Stimulated activated CD4-positive, alpha-beta T cell treated with anti-CD3 and anti-CD28 coated beads, Interleukin-4, amount 100 ng/mL, for 4 hours (primary cell): ENCODE data around the gene SYCP2L.
"Not testable (repeated sequence)": the region's sequence is repeated elsewhere in the genome, so short reads cannot be mapped to it uniquely, and the experiment has no call there.

ENCODE experiments used
- DNase-seq, 2 experiments: peaks; one replicate each; pipeline ENCODE4 v3.0.0-alpha.2; 2020

The SYCP2L gene

GRCh38 chr6:10961837-10962236, 75.0 kb downstream of the SYCP2L start:
- no peak for DNase-seq

GRCh38 chr6:10962673-10963072, 75.8 kb downstream of the SYCP2L start:
- DNase-seq: no peak

DNA sequence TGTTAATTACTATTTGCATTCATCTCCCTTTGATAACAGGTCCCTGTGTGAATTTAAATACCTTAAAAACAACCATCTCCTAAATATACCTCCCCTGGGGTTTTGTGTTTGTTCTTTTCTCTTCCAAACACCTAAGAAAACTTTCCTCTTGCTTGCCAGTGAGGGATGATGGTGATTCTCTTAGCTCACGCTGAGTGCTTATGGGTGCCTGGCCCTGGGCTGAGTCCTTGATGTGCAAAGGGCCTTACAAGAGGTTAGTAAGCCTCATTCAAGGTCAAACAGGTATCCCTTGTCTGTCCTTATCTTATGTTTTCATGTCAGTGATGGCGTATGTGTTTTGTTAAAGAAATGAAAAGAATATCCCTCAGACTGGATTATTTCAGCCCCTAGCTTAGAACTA, 76.3 kb downstream of the SYCP2L start:
- DNase-seq: no peak

GRCh38 chr6:10964684-10965083, 77.8 kb downstream of the SYCP2L start:
- no peak for DNase-seq

- DNase-seq: no peak
Measured at GRCh38 chr6:10968776-10969175, 81.9 kb downstream of the SYCP2L start.

GRCh38 chr6:10970731-10971130, 83.9 kb downstream of the SYCP2L start:
- no peak for DNase-seq

GRCh38 chr6:10972196-10972595, 85.3 kb downstream of the SYCP2L start:
- no peak for DNase-seq

GRCh38 chr6:10976571-10976970, 89.7 kb downstream of the SYCP2L start:
- no peak for DNase-seq

DNA sequence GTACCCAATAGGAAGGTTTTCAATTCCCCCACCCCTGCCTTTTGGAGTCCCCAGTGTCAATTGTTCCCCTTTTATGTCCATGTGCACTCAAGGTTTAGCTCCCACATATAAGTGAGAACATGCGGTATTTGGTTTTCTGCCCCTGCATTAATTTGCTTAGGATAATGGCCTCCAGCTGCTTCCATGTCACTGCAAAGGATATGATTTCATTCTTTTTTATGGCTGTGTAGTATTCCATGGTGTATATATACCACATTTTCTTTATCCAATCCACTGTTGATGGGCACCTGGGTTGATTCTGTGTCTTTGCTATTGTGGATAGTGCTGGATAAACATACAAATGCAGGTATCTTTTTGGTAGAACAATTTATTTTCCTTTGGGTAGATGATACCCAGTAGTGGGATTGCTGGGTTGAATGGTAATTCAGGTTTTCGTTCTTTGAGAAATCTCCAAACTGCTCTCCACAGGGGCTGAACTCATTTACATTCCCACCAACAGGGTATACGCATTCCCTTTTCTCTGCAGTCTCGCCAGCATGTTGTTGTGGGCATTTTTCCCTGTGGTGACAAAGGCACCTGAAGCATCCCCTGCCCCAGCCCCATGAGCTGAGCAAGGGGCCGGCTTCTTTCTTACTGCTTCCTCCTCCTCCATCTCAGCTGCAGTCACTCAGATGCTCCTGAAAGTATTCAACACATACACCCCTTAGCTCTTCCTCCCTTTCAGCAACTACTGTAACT, 90.5 kb downstream of the SYCP2L start:
- no peak for DNase-seq

DNA sequence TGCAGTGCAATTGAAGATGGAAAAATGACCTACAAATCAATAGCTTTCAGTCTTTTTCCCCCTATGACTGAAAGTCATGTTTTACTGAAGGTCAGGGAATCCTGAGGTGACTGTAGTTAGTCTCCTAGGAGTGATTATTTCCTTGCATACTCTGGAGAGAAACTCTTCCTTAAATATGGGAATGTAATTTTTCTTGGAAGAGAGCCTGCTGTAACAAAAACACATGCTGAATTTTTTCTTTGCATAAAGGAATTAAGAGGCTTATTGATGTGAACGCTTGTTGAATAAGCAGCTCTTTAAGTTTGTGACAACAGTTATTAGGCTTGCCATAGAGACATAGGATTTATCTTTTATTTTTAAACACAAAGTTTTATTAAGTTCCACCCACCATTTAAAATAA, 92.8 kb downstream of the SYCP2L start:
- no peak for DNase-seq

DNA sequence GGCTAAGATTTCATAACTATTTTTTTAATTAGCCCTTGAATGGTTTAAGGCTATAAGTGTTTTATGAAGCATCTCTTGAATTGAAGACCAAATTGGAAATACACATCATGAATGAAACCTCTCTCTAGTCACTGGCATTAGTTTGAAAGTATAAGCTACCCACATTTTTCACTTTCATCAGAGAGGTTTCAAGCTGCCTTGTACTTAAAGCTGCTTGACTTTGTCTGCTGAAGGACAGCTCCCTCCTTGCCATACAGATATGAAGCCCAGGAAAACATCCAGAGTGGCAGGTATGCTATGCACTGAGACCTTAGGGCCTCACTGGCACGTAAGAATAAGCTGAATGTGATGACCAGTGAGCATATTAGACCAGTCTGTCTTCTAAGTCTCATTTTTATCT, 94.6 kb downstream of the SYCP2L start:
- DNase-seq: no peak

DNA sequence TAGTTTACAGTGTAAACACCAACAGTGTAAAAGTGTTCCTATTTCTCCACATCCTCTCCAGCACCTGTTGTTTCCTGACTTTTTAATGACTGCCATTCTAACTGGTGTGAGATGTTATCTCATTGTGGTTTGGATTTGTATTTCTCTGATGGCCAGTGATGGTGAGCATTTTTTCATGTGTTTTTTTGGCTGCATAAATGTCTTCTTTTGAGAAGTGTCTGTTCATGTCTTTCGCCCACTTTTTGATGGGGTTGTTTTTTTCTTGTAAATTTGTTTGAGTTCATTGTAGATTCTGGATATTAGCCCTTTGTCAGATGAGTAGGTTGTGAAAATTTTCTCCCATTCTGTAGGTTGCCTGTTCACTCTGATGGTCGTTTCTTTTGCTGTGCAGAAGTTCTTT, 98.1 kb downstream of the SYCP2L start:
- not testable (repeated sequence) for DNase-seq

DNA sequence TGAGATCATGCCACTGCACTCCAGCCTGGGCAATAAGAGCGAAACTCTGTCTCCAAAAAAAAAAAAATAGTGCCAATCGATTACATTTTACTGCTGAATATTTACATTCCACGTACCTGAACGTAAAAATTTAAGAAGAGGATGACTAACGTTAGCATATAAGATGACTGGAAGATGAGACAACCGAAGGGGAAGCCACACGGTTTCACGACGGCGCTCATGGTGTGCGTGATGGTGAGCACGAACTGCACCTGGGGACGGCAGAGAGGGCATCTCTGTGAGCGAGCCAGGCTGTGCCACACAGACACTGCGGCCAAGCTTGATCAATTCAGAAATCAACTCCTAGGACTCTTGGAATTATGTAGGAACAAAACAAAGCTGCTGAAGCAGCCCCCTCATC, 102.7 kb downstream of the SYCP2L start:
- DNase-seq: no peak

DNA sequence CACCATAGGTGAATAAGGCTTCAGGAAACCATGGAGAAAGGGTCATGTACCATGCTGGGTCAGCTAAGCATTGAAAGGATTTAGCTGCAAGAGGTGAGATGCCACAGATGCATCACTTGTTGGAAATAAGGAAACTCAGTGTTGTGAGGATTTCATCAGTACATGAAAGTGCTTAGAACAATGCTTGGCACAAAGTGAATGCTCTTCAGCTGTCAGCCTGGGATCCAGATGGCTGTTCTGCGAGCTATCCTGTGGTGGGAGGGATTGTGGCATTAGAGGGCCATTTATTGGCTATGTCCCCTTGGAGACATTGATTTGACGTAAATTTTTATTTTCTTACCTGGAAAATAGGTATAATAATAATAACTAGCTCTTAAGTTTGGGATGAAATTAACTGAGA, 104.3 kb downstream of the SYCP2L start:
- DNase-seq: no peak

GRCh38 chr6:10993896-10994295, 107.0 kb downstream of the SYCP2L start:
- no peak for DNase-seq

GRCh38 chr6:10995114-10995707, 108.4 kb downstream of the SYCP2L start:
- DNase-seq: no peak

DNA sequence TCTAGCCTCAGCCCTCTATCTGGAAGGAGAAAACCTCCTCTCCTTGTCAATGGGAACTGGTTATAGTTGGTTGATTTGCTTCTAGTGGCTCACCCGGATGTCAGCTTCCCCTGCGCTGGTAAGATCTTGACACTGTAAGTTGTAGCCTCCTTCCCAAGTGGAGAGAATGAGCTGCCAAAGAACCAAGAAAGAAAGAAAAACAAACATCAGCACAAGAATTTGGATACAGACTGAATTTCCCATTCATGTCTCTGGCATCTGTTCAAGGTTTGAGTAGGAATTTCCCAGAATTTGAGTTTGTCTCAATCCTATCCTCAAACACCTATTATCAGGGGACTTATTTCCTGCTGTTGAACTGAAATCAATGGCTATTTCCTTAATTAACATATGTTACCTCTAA, 113.1 kb downstream of the SYCP2L start:
- DNase-seq: no peak

DNA sequence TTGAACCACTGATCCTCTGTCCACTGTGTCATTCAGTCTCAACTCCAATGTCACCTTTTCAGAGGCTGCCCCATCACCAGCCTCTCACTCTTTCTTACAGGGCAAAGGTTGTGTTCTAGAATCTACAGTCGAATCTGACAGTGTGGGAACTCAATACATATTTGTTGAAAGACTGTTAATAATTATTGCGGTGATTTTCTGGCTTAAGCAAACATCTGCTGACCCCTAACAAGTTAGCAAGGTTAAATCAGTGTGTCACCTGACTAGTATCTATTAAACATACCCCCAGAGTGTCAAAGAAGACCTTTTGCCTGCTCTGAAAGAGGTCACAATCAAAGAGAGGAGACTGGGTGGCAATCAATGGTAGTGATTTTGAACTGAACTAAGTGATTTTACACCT, 115.3 kb downstream of the SYCP2L start:
- DNase-seq: no peak

- not testable (repeated sequence) for DNase-seq
Measured at GRCh38 chr6:11003297-11003696, 116.4 kb downstream of the SYCP2L start.

GRCh38 chr6:11006061-11006460, 119.2 kb downstream of the SYCP2L start:
- no peak for DNase-seq

DNA sequence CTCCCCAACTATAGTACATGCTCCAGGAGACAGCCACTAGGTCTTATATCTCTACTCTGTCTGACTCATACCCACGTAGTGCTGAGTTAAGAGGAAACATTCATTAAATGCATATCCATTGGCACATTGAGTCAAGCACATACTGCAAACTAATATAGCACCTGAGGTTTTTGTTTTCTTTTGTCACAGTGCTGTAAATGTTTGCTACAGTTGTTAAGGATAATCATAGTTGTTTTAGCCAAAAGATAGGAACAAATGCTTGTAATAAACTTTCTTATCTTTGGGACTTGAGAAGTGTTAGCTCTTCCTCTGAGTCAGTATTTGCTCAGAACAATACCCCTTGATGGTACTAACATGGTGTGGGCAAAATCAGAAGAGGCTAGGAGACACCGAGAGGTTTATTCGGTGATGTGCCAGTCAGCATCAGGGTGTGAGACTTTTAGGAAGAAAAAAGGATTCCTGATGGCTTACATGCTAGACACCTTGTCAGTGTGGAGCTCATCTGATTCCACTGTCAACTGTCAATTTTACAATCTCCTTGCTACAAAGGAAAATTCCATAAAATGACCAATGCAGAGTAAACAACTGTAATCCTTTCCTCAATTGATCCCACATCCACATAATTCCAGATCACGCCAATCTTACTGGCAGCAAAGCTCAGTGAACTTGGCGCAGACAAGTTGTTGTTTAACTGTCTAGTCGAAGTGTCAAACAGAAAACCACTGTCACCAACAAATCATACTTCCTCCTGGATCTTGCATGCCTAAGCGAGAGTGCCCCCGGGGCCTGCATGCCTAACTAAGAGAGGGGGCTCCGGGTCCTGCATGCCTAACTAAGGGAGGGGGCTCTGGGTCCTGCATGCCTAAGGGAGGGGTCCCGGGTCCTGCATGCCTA, 121.1 kb downstream of the SYCP2L start:
- no peak for DNase-seq

- DNase-seq: no peak
Measured at GRCh38 chr6:11008821-11009220, 122.0 kb downstream of the SYCP2L start.

- DNase-seq: no peak
Measured at GRCh38 chr6:11009353-11009752, 122.5 kb downstream of the SYCP2L start.

DNA sequence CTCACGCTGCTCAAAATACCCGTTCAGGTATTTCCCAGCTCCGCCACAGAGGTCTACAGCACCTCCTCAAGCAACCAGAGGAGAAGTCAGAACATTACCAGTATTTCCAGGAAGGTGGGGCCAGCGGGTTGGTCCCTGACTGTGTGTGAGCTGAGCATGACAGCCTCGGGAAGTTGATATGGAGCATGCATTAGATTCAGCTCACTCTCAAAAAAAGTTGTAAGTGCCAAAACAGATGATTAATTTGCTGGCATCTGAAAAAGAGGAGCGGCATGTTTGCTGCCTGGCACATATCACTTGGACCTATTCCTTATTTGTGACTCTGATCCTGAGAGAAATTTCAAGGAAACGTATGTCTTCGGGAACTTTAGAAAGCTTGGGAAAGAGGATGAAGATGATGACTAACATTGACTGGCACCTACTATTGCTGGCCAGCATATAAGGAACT, 125.0 kb downstream of the SYCP2L start:
- no peak for DNase-seq
